K562 (cell line): ENCODE measurements around the gene GMEB2. TPM values are rescaled to one million over a fixed set of nuclear protein-coding genes. Genes with fewer than 3 reads are reported as not detected.

Experiments used
- ATAC-seq: fragments of 200-7000 bp; cut with Tn5 transposase; 3 replicates; pipeline ENCODE4 v1.9.1; 2020; ENCODE audit warnings: moderate library complexity
- BruUV-seq: library from RNA; stranded (reverse); fragments of 400-500 nt; replicated peaks from 2 replicates; lab custom pipeline; 2021; lab: Mats Ljungman, UMichigan
- CTCF ChIA-PET: fragments of 300-600 bp; formaldehyde crosslinking; extraction: SDS; loops from one replicate; lab custom pipeline; 2021; ENCODE audit warnings: low intra/inter-chr PET ratio; lab: Yijun Ruan, JAX
- POLR2A ChIA-PET: fragments of 300-600, 350-650 bp; sonication (Branson Sonifier 250); formaldehyde crosslinking; extraction: SDS; loops from one replicate; lab custom pipeline; 2021; ENCODE audit warnings: antibody characterized with exemption, inconsistent platforms; lab: Yijun Ruan, JAX
- DNase-seq, 4 experiments: peaks; one replicate each; pipeline versions ENCODE4 v3.0.0 to v3.0.0-alpha.2; 2011 to 2018; ENCODE audit warnings: low spot score in 3 of 4, mixed read lengths in 3 of 4; ENCODE audit errors: extremely low read depth in 1 of 4
- FAIRE-seq: peaks from 2 replicates; lab custom pipeline; 2011; peaks lifted over from hg19 to GRCh38; lab: Jason Lieb, UNC
- H2AFZ ChIP-seq: 2 replicates; pipeline ENCODE4 v1.6.0; 2011; ENCODE audit warnings: low read depth, low read length, control low read depth, inconsistent platforms
- H3K27ac ChIP-seq: fragments of 200-600 bp; 3 replicates; pipeline ENCODE4 v1.8.0; 2011; ENCODE audit warnings: low read depth, mild to moderate bottlenecking, control low read depth, inconsistent platforms, low read length, moderate library complexity, mixed read lengths; ENCODE audit errors: extremely low read depth
- H3K27me3 ChIP-seq, 2 experiments: fragments of 300-600 bp in 1 of 2; 2 replicates in 1 of 2; 3 replicates in 1 of 2; pipeline versions ENCODE4 v1.6.0 to v1.8.0; 2011; ENCODE audit warnings: inconsistent platforms in 2 of 2, low read length in 2 of 2, mild to moderate bottlenecking in 1 of 2, mixed read lengths in 1 of 2, moderate library complexity in 1 of 2; ENCODE audit not compliant: control insufficient read depth in 2 of 2, insufficient read depth in 2 of 2
- H3K36me3 ChIP-seq: fragments of 300-600 bp; 3 replicates; pipeline ENCODE4 v1.8.0; 2011; ENCODE audit warnings: mild to moderate bottlenecking, low read length, inconsistent platforms; ENCODE audit not compliant: control insufficient read depth, insufficient read depth
- H3K4me1 ChIP-seq, 2 experiments: fragments of 200-600 bp in 1 of 2; replicated peaks in 1 of 2; 2 replicates in 1 of 2; 3 replicates in 1 of 2; pipeline versions ENCODE4 v1.5.1 to v1.8.0; 2011; ENCODE audit warnings: inconsistent platforms in 2 of 2, low read length in 2 of 2, mild to moderate bottlenecking in 1 of 2, mixed read lengths in 1 of 2, moderate library complexity in 1 of 2; ENCODE audit not compliant: control insufficient read depth in 2 of 2, insufficient read depth in 2 of 2
- H3K4me2 ChIP-seq: 2 replicates; pipeline ENCODE4 v1.6.1; 2011; ENCODE audit warnings: low read length, control low read depth, inconsistent platforms, mixed read lengths; ENCODE audit not compliant: insufficient read depth
- H3K4me3 ChIP-seq: fragments of 200-600 bp; sonication (generic), shearing (Covaris generic); 2 replicates; pipeline ENCODE4 v1.5.1; 2016; ENCODE audit warnings: control low read depth, inconsistent platforms
- H3K79me2 ChIP-seq: fragments of 200-600 bp; 3 replicates; pipeline ENCODE4 v1.8.0; 2011; ENCODE audit warnings: low read length, inconsistent platforms; ENCODE audit not compliant: control insufficient read depth, insufficient read depth
- H3K9ac ChIP-seq, 2 experiments: 2 replicates each; pipeline versions ENCODE4 v1.6.0 to v1.6.1; 2011; ENCODE audit warnings: low read depth in 2 of 2, low read length in 2 of 2, control low read depth in 1 of 2, inconsistent platforms in 1 of 2, mild to moderate bottlenecking in 1 of 2, mixed read lengths in 1 of 2; ENCODE audit not compliant: insufficient read depth in 1 of 2
- H3K9me1 ChIP-seq: one replicate; pipeline ENCODE4 v1.6.0; 2011; ENCODE audit warnings: inconsistent platforms, mild to moderate bottlenecking, low read length, moderate library complexity; ENCODE audit not compliant: control insufficient read depth, insufficient read depth
- H3K9me3 ChIP-seq: replicated peaks from 2 replicates; pipeline ENCODE4 v1.5.1; 2011; ENCODE audit warnings: low read depth, low read length, inconsistent platforms; ENCODE audit not compliant: control insufficient read depth, insufficient read depth
- H4K20me1 ChIP-seq: replicated peaks from 2 replicates; pipeline ENCODE4 v1.6.1; 2011; ENCODE audit warnings: low read length, inconsistent platforms, mixed read lengths; ENCODE audit not compliant: control insufficient read depth, insufficient read depth
- BRD9 ChIP-seq: fragments of 450-650 bp; IDR thresholded peaks from 2 replicates; pipeline ENCODE4 v1.6.1; 2018; ENCODE audit warnings: low read depth; ENCODE audit not compliant: partially characterized antibody
- BRF1 ChIP-seq: IDR thresholded peaks from 3 replicates; pipeline ENCODE4 v1.6.1; 2011; ENCODE audit warnings: borderline replicate concordance, mild to moderate bottlenecking; ENCODE audit not compliant: insufficient read length; ENCODE audit errors: extremely low read depth
- CBX8 ChIP-seq: fragments of 200-600 bp; sonication (generic); IDR thresholded peaks from 2 replicates; pipeline ENCODE4 v1.6.1; 2012; ENCODE audit warnings: borderline replicate concordance, mixed run types, low read depth, mild to moderate bottlenecking, moderate library complexity, mixed read lengths, low read length, control low read depth, inconsistent platforms; ENCODE audit not compliant: poor library complexity, severe bottlenecking; ENCODE audit errors: extremely low read depth
- CCAR2 ChIP-seq: fragments of 200-400 bp; formaldehyde crosslinking; IDR thresholded peaks from 2 replicates; pipeline ENCODE4 v1.6.1; 2017; ENCODE audit warnings: mild to moderate bottlenecking, low read depth, low read length
- ETS1 ChIP-seq: conservative IDR thresholded peaks from 2 replicates; pipeline ENCODE4 v1.6.1; 2011; ENCODE audit warnings: low read depth, mild to moderate bottlenecking, low read length; ENCODE audit not compliant: control insufficient read depth
- HDGF ChIP-seq: fragments of 450-650 bp; IDR thresholded peaks from 2 replicates; pipeline ENCODE4 v1.6.1; 2016
- HEY1 ChIP-seq: fragments of 250-450 bp; sonication (Bioruptor Pico); IDR thresholded peaks from 2 replicates; pipeline ENCODE4 v1.5.0; 2020; ENCODE audit warnings: mild to moderate bottlenecking, moderate library complexity, borderline replicate concordance
- NFIC ChIP-seq: fragments of 450-650 bp; IDR thresholded peaks from 2 replicates; pipeline ENCODE4 v1.6.1; 2017; ENCODE audit warnings: mild to moderate bottlenecking, inconsistent platforms
- POLR2G ChIP-seq: fragments of 200-400 bp; formaldehyde crosslinking; IDR thresholded peaks from 2 replicates; pipeline ENCODE4 v1.6.1; 2017; ENCODE audit warnings: low read depth, mild to moderate bottlenecking, antibody characterized with exemption, low read length, moderate library complexity
- TAL1 ChIP-seq: fragments of 450-650 bp; IDR thresholded peaks from 2 replicates; pipeline ENCODE4 v1.6.1; 2016; ENCODE audit warnings: mild to moderate bottlenecking
- WHSC1 ChIP-seq: IDR thresholded peaks from one replicate; pipeline ENCODE4 v1.6.1; 2012; ENCODE audit warnings: low read length, control low read depth, inconsistent platforms
- ZNF165 ChIP-seq: fragments of 250-450 bp; sonication (Bioruptor Pico); IDR thresholded peaks from 2 replicates; pipeline ENCODE4 v1.4.0; 2020; ENCODE audit warnings: borderline replicate concordance
- ZNF3 ChIP-seq: fragments of 250-450 bp; sonication (Bioruptor Pico); IDR thresholded peaks from 2 replicates; pipeline ENCODE4 v1.5.0; 2021; ENCODE audit warnings: mild to moderate bottlenecking, moderate library complexity
- WGBS: fragments of 100-300 bp; shearing (Covaris generic); methylation state at CpG from one replicate; pipeline ENCODE4 v1.1.6; 2016; ENCODE audit warnings: low coverage, mixed read lengths; ENCODE audit not compliant: insufficient coverage; ENCODE audit errors: missing lambda C conversion rate; 5-methylcytosine and 5-hydroxymethylcytosine counted together
- in situ Hi-C: fragments of 300-500 bp; cut with MboI; formaldehyde crosslinking; loops from 4 replicates; pipeline ENCODE4 v1.15.0; 2018; ENCODE audit warnings: inconsistent platforms, mixed read lengths
- intact Hi-C: fragments of 100-400 bp; cut with micrococcal nuclease; formaldehyde crosslinking; loops from 2 replicates; pipeline ENCODE4 v1.14.2; 2022
- polyA plus RNA-seq, 8 experiments: library from polyadenylated mRNA; depleted of rRNA in 4 of 8; stranded (reverse) in 5 of 8; unstranded in 3 of 8; fragments of >200 nt; fragmentation: Nextera tagmentation in 2 of 8; fragmentation: Illumina TruSeq in 1 of 8; extraction: Ambion mirVana in 2 of 8; extraction: Trizol in 1 of 8; gene quantifications; 2 replicates each; pipeline versions ENCODE4 v1.2.1 to v1.2.3, GENCODE V29; 2011 to 2014; ENCODE audit warnings: inconsistent platforms in 1 of 8, missing spikeins in 1 of 8
- total RNA-seq, 7 experiments: library from RNA; depleted of rRNA in 6 of 7; stranded (reverse); fragments of >200 nt in 6 of 7; fragmentation: Illumina TruSeq in 2 of 7; extraction: Trizol in 2 of 7; gene quantifications; 2 replicates each; pipeline versions ENCODE4 v1.2.1 to v1.2.3, GENCODE V29; 2011 to 2021; ENCODE audit warnings: low replicate concordance in 1 of 7

Gene GMEB2
- total and polyA plus RNA-seq, 9 of the 15 experiments (the other 6 are each of a cell fraction or from before 2014, with no cell fraction given), result 0.03 to 13.9 (median 6.3) TPM

GRCh38 chr20:63667858-63668257 lies 41.0 kb upstream of the GMEB2 start:
- no peak for ATAC-seq
- WGBS, result 96% methylated on average over 5 of the region's 16 CpGs
- Histone ChIP-seq H3K9me3 (no peaks in the 10 kb centered on the region), H4K20me1 (no peaks in the 10 kb centered on the region), H3K4me3 (no peak overlapping the region), H3K4me2 (no peak overlapping the region), H3K27me3 (no peaks in the 10 kb centered on the region), H3K27ac (no peak overlapping the region), H3K79me2 (no peaks in the 10 kb centered on the region; the same call in 2 of the 3 replicates), H3K9ac (no peak overlapping the region), H3K4me1 (peaks cover 0 to 19% of the 10 kb centered on the region in 2 experiments; a peak in 1 of 5 replicates), H3K36me3 (peaks cover 72% of the 10 kb centered on the region; the same call in 2 of the 3 replicates), H3K9me1 (peaks cover 3% of the 10 kb centered on the region), H2AFZ (no peak overlapping the region)
- intact Hi-C loops (no loop called here), in situ Hi-C loops (no loop called here)
- FAIRE-seq, result no peak
- BruUV-seq, result no TSS peak
- DNase-seq, result no peak
- CTCF ChIA-PET, result no interaction called here
- TF ChIP-seq POLR2G (peak; percentile 39), HDGF (no peak), CBX8 (no peak)
- POLR2A ChIA-PET, result interaction anchor here (1.6 to 2.3 kb wide), 2 partner anchors 10 to 14 kb away, joined by 7 to 11 read pairs; partner anchors contain the start of gene RTEL1

GRCh38 chr20:63665708-63666107 lies 38.8 kb upstream of the GMEB2 start:
- peaks cover 0 to 24% of the 10 kb centered on the region in 2 experiments; a peak in 1 of 5 replicates for H3K4me1 ChIP-seq
- no peak overlapping the region; a peak in 1 of 4 replicates for H3K9ac ChIP-seq
- H3K4me2 ChIP-seq, result no peak overlapping the region
- no peak overlapping the region for H2AFZ ChIP-seq
- H3K4me3 ChIP-seq, result no peak overlapping the region
- intact Hi-C loops, result no loop called here
- H3K9me1 ChIP-seq, result peaks cover 3% of the 10 kb centered on the region
- no peak overlapping the region for H3K27ac ChIP-seq
- H3K79me2 ChIP-seq, result peaks cover 2% of the 10 kb centered on the region; the same call in 2 of the 3 replicates
- in situ Hi-C loops, result no loop called here
- no peak for DNase-seq
- FAIRE-seq, result no peak
- H4K20me1 ChIP-seq, result no peaks in the 10 kb centered on the region
- peaks cover 85% of the 10 kb centered on the region; the same call in 2 of the 3 replicates for H3K36me3 ChIP-seq
- no TSS peak for BruUV-seq
- ChIA-PET CTCF (no interaction called here), POLR2A (interaction anchor here (1.2 to 1.3 kb wide), 2 partner anchors 11 to 21 kb away, joined by 3 to 4 read pairs; no protein-coding TSS in a partner anchor)
- no peaks in the 10 kb centered on the region for H3K9me3 ChIP-seq
- 90% methylated on average over 12 of the region's 14 CpGs for WGBS
- H3K27me3 ChIP-seq, result no peaks in the 10 kb centered on the region
- ATAC-seq, result no peak
- TF ChIP-seq HEY1 (CRISPR knock-in tag) (no peak), TAL1 (no peak), ETS1 (no peak), CCAR2 (no peak), ZNF165 (CRISPR knock-in tag) (no peak), NFIC (no peak), POLR2G (no peak), BRF1 (no peak), ZNF3 (no peak), WHSC1 (no peak), BRD9 (no peak)
